Stimulated activated CD4-positive, alpha-beta T cell treated with anti-CD3 and anti-CD28 coated beads, Interleukin-15, amount 100 ng/mL, for 1 hour (primary cell): ENCODE data around the gene HOXA9.

Experiments used
- DNase-seq, 2 donors: peaks; one replicate each; pipeline ENCODE4 v3.0.0-alpha.2; 2020; ENCODE audit warnings: low read depth in 1 of 2, low spot score in 1 of 2

Gene HOXA9

DNA sequence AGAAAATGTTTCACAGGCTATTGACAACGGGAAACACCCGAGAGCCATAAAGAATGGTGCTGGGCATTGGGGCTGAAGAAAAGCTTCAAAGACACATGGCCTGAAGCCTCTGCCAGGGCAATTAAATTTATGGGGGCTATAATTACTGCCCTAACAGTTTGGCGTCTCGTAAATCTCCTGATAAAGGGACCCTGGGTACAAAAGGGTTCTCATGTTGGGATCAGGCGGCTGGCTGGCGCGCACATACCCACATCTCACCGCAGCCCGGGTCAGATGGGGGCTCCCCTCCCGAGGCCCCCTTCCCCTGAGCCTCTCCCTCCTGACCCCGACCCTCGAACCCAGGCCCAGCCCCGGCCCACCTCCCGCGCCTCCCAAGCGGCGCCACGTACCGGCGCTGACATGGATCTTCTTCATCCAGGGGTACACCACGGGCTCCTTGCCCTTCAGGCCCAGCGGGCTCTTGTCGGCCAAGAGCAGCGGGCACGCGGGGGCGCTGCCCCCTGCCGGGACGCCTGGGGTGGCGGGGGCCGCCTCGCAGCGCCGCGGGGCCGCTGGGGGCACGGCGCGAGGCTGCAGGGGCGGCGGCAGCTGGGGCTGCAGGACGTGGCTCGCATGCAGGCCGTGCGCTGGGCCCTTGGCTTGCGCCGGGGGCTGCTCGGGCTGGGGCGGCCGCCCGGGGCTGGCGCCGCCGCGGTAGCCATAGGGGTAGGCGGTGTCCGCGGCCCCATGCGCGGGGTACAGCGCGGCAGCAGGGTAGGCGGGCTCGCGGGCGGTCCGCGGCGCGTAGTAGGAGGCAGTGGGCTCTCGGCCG lies 35.4 kb downstream of the HOXA9 start:
- no peak for DNase-seq

DNA sequence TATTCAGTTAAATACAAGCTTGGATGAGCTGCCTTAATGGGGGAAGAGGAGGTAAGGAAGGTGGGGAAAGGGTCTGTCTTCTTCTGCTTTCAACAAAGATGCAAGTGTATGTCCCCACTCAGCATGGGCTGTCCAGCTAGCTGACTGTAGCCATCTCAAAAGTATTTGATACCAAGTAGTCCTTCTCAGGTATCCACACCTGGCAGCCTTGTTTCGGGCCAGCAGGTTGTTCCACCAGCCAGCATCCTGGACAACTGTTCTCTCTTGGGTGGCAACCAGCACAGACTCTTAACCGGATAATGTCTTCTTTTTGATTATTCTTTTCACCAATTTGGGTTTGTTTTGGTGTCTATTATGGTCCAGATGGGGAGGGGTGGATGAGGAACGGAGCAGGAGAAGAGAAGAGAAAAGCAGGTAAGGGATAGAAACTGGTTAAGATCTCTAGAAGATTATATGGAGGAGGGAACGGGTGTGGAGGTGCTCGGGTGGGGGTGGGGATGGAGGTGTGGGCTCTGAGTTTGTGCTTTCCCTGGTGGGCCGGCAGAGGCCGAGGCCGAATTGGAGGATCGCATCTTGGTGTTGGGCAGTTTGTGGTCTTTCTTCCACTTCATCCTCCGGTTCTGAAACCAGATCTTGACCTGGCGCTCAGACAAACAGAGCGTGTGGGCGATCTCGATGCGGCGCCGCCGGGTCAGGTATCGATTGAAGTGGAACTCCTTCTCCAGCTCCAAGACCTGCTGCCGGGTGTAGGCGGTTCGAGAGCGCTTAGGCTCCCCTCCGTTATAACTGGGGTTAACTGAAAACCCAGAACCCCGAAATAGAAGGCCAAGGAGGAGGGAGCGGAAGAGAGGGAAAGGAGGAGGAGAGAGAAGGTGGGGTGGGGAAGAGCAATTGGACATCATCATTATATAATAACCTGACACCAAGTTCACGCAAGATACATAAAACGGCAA lies 36.3 kb downstream of the HOXA9 start:
- DNase-seq = no peak

DNA sequence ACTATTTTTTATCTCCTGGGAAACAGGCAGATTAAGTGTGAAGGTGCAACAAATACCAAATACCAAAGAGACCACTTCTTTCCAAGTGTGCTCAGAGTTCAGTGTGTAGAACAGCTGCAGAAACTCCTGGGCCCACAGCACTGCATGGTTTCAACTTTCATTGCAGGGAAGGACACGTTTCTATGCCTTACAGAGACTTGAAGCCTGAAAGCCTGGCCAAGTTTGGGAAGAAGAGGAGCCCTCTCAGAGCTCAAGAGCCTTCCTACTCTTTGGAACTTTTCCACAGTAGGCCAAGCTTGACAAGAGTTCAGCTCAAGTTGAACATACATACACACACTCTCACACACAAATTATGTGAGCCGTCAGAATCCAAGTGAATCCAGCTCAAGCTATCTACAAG lies 37.3 kb downstream of the HOXA9 start:
- DNase-seq = no peak

DNA sequence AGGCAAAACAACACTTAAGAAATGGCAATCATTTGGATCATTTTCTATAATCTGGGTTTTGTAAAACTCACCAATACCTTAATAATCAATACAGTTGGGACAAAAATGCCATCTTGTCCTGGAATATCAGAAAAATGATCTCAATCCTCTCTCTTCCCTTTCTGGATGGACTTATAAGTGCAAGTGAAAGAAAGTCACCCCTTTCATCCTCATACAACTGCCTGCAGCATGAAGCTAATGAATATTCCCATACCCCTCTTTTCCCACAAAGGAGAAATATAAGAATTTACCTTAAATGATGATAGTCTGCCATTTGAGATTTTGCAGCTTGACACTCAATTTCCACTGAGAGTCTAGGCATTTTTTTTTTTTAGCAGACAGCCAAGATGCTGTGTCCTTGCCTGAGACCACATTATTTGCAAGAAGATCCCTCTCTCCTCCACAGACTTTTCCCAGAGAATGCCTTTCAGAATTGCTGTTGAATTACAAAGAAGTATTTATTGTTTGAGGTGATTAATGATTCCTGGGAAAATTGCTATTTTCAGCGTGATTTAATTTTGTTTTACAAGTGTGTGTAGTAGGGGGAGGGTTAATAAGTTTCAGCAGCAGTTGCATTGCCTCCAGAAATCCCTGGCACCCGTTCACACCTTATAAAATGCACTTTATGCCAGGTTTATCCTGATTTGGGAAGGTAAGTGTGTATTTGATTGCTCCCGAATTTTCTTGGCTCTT lies 38.6 kb downstream of the HOXA9 start:
- no peak for DNase-seq

DNA sequence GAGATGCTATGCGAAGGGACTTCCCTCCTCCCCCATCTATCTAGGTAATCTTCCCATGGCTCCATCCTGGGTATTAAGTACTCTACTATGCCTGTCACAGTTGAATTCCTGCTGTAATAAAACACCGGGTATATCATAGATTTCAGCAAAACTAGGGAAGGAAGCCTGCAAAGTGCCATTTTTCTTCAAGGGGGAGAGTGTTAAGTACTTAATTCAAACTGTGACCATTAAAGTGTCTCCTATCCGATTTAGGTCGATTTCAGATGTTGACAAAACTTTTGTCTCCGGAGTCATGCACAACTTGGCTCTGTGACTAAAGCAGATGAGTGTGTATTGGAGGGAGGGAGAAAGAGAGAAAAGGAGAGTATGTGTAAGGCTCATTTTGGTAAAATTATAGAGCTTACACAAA lies 39.3 kb downstream of the HOXA9 start:
- no peak for DNase-seq

DNA sequence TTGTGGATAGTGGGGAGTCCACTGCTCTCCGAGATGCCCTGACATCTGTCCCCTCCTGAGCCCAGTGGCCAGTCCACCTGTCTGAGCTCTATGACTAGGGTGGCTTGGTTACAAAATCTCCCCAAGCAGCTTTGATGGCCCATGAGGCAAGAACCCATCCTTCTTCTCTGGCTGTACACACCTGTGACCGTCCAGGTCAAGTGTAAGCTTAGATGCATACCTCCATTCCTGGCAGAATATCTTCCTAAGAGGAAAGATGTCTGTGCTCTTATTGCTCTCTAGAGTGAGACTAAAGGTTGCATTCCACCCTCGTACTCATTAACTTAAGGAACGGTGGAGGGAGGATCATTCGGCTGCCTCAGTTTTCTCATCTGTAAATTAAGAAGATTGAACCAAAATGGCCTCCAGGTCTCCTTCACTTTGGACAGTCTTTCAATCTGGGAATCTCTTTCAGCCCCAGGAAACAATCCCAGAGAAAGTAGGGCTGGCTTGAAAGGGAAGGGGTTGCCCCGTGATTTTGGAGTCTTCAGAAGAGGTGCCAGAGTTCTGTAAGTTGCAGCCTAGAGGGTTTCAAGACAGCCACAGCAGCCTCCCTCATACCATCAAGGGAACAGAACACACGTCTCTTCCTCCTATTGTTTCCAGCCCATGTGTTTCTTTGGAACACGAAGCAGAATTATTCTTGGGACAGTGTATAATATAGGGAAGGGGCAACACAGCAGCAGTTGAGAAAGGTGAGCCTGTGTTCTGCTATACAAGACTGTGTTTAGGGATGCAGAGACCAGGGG lies 40.2 kb downstream of the HOXA9 start:
- no peak for DNase-seq

DNA sequence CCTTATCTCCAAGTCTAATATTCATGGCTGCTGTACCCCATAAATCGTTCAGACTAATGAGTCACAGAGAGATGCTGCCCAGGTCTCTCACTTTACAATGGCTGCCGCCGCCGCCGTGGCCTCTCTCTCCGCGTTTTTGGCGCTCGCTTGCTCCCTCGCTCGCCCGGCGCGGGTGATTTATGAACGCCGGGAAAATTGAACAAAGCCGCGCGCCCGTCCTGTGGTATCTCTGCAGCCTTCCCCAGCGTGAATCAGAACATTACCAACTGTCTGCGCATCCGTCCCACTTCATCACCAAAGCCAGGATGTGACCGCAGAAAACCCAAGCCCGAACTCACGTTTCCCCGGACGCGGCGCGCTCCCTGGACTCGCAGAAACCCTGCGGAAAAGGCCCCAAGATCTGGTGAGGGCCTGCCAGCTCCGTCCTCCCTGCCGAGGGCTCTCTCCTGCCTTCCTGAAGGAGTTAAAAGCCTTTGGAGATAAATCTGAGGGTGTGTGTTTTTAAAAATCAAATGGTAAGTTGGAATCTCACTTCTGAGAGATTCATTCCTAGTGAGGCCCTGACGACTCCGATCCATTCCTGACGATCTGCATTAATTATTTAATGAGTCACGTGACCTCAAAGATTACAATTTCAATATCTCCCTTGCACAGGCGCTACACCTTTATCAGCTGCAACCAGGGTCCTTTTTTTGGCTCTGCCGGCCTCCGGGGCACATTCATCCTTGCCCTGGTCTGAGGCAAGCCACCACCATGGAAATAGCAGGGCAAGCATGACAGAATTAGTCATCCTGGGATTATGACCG lies 41.0 kb downstream of the HOXA9 start:
- no peak for DNase-seq

DNA sequence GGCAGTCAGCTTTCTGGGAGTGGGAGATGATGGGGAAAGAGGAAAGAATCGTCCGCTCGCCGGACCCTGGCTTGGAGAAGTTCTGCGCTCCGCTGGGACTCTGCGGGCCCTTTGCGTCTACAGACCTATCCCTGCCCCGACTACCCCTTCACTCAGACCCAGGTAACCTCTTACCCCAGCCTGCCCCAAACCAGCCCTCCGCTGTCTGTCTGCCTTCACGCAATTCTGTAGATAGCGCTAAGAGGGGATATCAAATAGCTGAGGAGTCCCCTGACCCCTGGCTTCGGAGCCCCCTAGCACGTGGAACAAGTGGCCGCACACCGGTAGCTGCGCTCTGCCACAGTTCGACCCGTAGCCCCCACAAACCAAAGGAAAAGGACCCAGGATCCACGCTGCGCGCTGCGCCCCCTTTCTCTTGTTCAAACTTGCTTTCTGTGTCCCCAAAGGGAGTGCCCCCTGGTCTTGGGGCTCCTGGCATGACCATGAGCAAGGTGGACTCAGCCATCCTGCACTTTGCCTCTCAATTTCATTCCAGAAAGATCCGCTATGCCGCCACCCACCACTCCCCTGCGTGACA lies 41.8 kb downstream of the HOXA9 start:
- no peak for DNase-seq

DNA sequence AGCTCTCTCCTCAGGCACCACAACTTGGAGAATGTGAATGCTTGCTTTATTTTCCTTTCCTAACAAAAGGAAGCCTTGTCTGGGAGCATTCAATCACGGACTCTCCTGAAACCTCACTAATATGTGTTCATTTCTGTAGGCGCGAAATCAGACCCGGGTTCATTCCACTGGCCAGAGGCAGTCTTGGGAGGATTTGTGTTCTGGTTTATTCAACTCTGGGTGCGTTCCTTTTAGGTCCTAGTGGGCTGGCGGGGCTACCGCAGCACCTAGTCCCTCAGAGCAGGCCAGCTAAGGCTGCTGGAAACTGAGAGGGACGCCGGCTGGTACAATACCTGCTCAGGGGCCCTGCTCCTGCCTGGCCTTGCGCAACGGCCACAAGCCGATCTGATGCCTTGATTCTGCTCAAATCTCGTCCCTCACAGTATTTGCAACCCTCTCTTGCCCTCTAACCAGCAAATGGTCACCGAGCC lies 42.3 kb downstream of the HOXA9 start:
- no peak for DNase-seq

DNA sequence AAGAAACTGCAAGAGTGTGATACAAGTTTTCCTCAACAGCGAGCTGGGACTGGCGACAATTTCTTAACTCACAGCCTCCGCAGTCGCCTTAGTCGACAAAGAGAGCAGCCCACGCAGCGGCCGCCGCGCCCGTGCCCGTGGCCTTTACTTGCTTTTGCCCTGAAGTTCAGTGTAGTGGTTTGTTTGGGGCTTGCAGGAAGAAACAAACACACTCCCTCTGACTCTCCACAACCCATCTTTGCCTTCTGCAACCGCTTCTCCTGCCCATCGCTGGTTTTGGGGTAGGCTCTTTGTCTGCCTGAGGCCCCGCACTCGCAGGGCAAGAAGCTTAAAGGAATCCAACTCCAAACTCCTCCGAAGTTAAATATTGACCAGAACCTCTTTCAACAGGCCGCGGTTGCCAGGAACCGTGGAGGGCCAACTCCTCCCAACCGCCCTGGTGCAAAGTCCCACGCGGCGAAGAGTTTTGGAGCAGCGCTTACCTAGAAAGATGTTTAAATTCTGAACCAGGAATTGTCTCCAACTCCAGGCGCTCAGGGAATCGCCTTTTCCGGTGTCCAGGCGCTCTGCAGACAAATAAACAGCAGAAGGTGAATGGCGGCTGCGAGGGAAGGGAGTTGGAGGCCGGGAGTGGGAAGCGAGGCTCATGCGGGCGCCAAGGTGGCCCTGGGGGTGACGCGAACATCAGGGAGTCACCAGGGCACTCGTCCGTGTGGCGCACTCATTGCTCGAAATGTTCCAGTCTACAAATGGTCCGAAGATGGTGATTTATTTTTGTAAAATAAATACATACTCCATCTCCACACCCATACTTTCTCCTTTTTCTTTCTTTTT lies 43.0 kb downstream of the HOXA9 start:
- no peak for DNase-seq

DNA sequence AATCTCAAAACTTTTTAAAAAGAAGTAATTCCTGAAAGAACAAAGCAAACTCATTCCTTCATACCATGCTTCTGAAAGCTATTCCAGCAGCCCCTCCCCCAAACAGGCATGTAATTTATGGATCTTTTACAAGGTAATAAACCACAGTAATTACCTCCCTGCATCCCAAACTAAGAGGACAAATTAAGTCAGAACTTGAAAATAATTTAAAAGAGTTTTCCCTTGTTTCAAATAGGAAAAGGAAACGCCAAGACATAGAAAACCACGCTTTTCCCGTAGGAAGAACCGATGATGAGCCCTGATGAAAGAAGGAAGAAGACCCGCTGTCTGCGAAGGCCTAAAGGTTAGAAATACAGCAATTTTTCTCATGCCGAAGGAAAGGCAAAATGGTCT lies 43.7 kb downstream of the HOXA9 start:
- no peak for DNase-seq

DNA sequence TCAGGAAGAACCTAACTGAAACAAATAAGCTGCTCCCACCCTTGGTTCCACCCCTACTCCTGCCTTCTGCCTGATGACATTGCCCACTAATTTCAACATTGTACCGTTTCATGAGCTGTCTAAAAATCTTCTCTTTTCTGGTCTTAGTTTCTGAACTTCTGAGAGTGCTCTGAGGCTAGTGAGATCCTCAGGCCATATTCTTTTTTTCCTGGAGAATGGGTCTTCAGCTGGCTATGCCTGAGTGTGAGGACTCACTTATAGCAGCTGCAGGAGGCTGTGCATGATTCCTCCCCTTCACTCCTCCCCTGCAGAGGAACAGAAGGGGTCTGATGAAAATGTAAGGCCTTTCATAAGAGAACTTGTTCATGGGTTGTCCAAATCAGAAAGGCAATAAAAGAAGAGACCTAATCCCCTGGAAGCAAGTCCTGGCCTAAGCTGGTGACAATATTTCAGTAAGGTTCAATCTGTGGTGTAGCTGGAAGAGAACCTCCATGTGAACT lies 45.9 kb downstream of the HOXA9 start:
- DNase-seq = no peak

DNA sequence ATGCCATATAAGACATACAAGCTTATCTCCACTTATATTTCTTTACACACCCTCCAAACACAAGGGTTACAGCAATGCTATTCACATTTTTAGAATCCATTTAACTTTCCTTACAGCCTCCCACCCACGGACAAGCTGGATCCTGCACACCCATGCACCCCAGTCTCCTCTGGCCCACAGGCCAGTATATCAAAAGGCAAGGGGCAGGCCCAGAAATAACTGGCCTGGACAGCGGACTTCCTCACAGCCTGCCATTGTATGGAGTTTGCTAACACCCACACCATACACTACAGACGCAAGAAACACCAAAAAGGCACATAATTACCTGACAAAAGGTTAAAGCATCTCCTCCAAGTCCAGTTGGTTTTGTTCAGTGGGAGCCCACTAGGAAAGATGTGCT lies 46.8 kb downstream of the HOXA9 start:
- DNase-seq = no peak

DNA sequence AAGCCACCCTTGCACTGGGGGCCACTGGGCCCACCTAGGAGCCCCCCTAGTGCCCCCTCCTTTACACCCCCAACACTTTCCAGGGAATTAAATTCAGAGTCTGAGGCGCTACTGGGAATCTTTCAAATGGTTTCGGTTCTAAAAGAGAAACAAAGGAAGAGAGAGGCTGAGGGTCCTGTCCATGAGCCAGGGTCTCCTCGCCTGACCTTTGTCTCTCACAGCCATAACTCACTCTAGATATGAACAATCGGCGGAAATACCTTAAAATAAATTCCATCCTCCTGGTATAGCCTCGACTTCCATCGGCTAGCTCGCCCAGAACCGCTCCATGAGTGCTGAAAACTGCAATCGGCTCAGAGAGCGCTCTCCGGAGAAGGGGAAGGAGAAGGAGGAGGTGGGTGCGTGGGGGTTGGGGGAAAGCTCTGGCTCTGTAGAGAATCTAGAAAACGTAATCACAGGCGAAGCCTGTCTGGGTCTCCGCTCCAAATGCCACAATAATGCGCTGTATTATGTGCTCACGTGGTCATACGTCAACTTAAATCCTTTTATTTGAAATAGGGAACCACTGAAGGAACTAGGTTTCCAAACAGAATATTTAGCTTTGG lies 47.3 kb downstream of the HOXA9 start:
- DNase-seq = no peak

DNA sequence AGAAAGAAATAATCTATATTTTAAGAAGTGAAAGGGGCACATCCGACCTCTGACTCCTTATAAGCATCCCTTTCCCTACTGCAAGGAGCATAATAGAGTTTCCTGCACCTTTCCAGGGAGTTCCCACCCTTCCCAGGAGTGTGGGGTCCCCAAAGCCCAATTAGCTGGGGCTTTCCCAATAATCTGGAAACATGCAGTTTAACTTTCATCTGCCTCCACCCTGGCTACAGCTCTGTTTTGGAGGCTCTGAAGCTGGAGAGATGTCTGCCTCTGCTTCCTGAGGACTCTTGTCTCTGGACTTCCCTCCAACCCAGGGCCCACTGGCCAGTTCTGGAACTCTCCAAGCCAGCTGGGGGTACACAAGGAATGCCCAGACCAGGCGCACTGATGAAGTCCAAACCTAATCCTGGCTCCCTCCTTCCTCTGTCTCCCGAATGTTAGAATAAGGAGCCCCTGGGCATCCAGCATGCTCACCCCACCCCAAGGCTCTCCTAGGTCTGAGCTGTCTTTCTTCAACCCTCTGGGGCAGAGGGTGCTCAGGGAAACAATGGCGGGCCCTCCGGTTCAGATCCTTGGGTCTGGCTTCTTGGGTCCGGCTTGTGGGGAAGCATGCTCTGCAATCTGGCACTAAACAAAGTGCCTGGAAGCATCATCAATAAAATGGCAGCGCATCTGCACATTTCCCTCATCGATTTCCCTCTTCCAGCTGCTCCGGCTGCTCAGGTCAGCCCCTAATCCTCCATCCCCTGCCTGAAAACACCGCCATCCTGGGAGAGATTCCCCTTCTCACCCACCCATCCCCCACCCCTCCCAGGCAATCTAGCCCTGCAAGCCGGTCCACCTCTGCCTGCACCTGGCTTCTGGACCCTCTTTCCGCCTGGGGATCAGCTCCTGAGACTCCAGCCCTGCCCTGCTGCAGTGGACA lies 48.1 kb downstream of the HOXA9 start:
- DNase-seq = no peak

DNA sequence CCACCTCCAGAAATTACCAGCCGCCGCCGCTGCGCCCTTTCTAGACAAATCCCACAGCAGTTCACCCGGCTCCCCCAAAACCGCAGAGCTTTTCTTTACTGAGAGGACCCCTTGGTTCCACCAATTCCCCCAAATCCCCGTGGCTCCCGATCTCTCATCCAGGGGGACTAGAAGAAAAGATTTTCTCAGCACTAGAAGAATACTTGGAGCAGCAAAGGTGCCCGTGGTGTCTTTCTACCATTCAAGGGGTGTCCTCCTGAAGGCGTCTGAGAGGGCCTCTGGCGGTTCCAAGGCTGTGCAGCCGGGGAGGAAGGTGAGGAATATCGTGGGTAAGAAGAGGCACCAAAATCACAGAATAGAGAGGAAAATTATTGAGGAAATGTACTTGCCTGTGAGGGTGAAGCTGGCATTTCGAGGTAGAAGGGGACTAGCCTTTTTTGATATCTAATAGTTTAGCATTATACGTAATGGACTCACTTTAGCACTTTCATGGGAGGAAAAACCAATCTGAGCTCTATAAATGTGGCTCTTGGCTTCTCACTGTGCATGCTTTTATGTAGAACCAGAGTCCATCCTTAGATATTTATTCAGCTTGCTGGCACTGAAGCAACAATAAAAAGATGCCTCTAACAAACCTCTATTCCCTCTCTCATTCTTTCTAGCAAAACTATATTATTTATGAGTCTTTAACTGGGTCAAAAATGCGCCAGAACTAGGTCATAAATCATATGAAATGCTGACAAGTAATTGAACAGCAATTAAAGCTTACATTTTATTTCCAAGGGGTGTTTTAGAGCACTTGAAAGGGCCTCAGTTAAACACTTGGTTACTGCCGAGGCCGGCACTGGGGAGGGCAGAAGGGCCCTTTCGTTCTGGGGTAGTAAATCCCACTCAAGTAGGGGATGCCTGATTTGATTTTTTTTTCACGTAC lies 49.0 kb downstream of the HOXA9 start:
- DNase-seq = no peak
